GM12891 (cell line): Measurements from ENCODE around the gene AJAP1.

Source experiments
- DNase-seq: peaks from one replicate; pipeline ENCODE4 v3.0.0; 2011; ENCODE audit warnings: low spot score; ENCODE audit not compliant: insufficient read length
- FAIRE-seq: peaks from 2 replicates; lab custom pipeline; 2011; peaks lifted over from hg19 to GRCh38; lab: Jason Lieb, UNC
- PAX5 ChIP-seq: IDR thresholded peaks from 2 replicates; pipeline ENCODE4 v1.6.1; 2011; ENCODE audit warnings: low read length, moderate library complexity, mild to moderate bottlenecking; ENCODE audit not compliant: insufficient read depth, severe bottlenecking
- POLR2A ChIP-seq: IDR thresholded peaks from 2 replicates; pipeline ENCODE4 v1.6.1; 2011; ENCODE audit warnings: low read depth, low read length, control low read depth
- POLR2AphosphoS5 ChIP-seq: IDR thresholded peaks from 2 replicates; pipeline ENCODE4 v1.6.1; 2011; ENCODE audit warnings: low read depth, low read length, control low read depth
- POU2F2 ChIP-seq: IDR thresholded peaks from 2 replicates; pipeline ENCODE4 v1.6.1; 2011; ENCODE audit warnings: low read depth, mild to moderate bottlenecking, control low read depth, low read length, moderate library complexity
- SPI1 ChIP-seq: IDR thresholded peaks from 2 replicates; pipeline ENCODE4 v1.6.1; 2011; ENCODE audit warnings: low read depth, low read length, control low read depth
- TAF1 ChIP-seq: IDR thresholded peaks from 2 replicates; pipeline ENCODE4 v1.6.1; 2011; ENCODE audit warnings: low read depth, low read length, control low read depth

AJAP1 gene

GRCh38 chr1:4678066-4678717 lies 23.8 kb downstream of the AJAP1 start:
- FAIRE-seq (no peak), DNase-seq (no peak)
- no peak for TF ChIP-seq PAX5
- TF ChIP-seq SPI1 = no peak
- no peak for TF ChIP-seq POU2F2

- no peak for TF ChIP-seq POU2F2
- no peak for TF ChIP-seq SPI1
- TF ChIP-seq TAF1 = no peak
- no peak for TF ChIP-seq POLR2A
- TF ChIP-seq PAX5 = no peak
- TF ChIP-seq POLR2AphosphoS5 = no peak
- DNase-seq (no peak), FAIRE-seq (no peak)
Observed at GRCh38 chr1:4681026-4681425, 26.6 kb downstream of the AJAP1 start.

GRCh38 chr1:4682607-4683220 lies 28.3 kb downstream of the AJAP1 start:
- DNase-seq = no peak

GRCh38 chr1:4684136-4684535 lies 29.7 kb downstream of the AJAP1 start:
- FAIRE-seq (no peak), DNase-seq (no peak)
- no peak for TF ChIP-seq POU2F2
- no peak for TF ChIP-seq POLR2A
- no peak for TF ChIP-seq SPI1
- no peak for TF ChIP-seq PAX5
- TF ChIP-seq POLR2AphosphoS5 = no peak
- no peak for TF ChIP-seq TAF1

More at GRCh38 chr1:4682607-4683220, 28.3 kb downstream of the AJAP1 start:
- TF ChIP-seq POU2F2 (no peak), POLR2AphosphoS5 (no peak), SPI1 (no peak), POLR2A (no peak), TAF1 (no peak), PAX5 (no peak)
- FAIRE-seq = no peak

GRCh38 chr1:4684864-4685522 lies 30.6 kb downstream of the AJAP1 start:
- no peak for FAIRE-seq
- TF ChIP-seq PAX5 = no peak
- no peak for TF ChIP-seq POLR2A
- no peak for TF ChIP-seq SPI1
- TF ChIP-seq TAF1 = no peak
- TF ChIP-seq POLR2AphosphoS5 = no peak
- no peak for TF ChIP-seq POU2F2

GRCh38 chr1:4685523-4685865 lies 31.1 kb downstream of the AJAP1 start:
- no peak for TF ChIP-seq TAF1
- TF ChIP-seq POLR2AphosphoS5 = no peak
- no peak for TF ChIP-seq PAX5
- TF ChIP-seq SPI1 = no peak
- no peak for TF ChIP-seq POLR2A
- TF ChIP-seq POU2F2 = no peak
- DNase-seq = no peak
- FAIRE-seq = no peak

More at GRCh38 chr1:4684864-4685522, 30.6 kb downstream of the AJAP1 start:
- DNase-seq = no peak

- no peak for FAIRE-seq
- TF ChIP-seq POLR2A = no peak
- no peak for TF ChIP-seq POLR2AphosphoS5
- no peak for TF ChIP-seq TAF1
- no peak for TF ChIP-seq SPI1
- no peak for TF ChIP-seq PAX5
- TF ChIP-seq POU2F2 = no peak
- no peak for DNase-seq
Observed at GRCh38 chr1:4687943-4688342, 33.5 kb downstream of the AJAP1 start.

GRCh38 chr1:4689271-4689935 lies 35.0 kb downstream of the AJAP1 start:
- no peak for TF ChIP-seq POLR2A
- no peak for TF ChIP-seq POLR2AphosphoS5
- TF ChIP-seq PAX5 = no peak
- TF ChIP-seq TAF1 = no peak
- TF ChIP-seq SPI1 = no peak
- no peak for TF ChIP-seq POU2F2
- no peak for DNase-seq
- FAIRE-seq = no peak

GRCh38 chr1:4689941-4690635 lies 35.7 kb downstream of the AJAP1 start:
- FAIRE-seq = no peak
- TF ChIP-seq TAF1 (no peak), POLR2AphosphoS5 (no peak), PAX5 (no peak), POLR2A (no peak), SPI1 (no peak), POU2F2 (no peak)
- no peak for DNase-seq
